Epithelial cell of esophagus (primary cell): ENCODE measurements around the gene PDK3.

Experiments
- DNase-seq: peaks from one replicate; pipeline ENCODE4 v3.0.0; 2010; ENCODE audit warnings: low read depth
- H3K4me3 ChIP-seq: 2 replicates; pipeline ENCODE4 v1.5.1; 2011; ENCODE audit warnings: mild to moderate bottlenecking, low read length, control low read depth
- TF ChIP-seq, protein P1 (sequence below): IDR thresholded peaks from 2 replicates; pipeline ENCODE4 v1.5.1; 2011; ENCODE audit warnings: low read depth, mild to moderate bottlenecking, low read length, control low read depth, inconsistent platforms; ENCODE audit not compliant: insufficient read depth; ENCODE audit errors: missing control alignments

Gene PDK3

DNA sequence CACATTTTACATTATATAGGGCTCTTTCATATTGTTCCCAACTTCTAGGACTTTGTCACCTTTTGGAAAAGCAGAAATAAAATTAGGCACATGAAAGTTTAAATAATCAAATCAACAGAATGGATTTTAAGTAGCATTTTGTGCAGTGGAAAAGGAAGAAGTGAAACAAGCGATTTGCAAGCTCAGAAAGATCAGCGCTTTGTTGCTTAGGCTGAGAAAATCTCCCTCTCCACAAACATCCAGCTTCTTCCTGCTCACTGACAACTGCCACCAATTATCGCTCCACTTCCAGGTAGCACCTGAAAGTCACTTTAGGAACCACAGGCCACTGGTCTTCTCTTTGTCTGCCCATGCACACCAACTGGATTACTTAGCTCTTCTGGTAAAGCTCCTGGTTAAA is 2.0 kb upstream of the PDK3 start:
- no peak for DNase-seq
- TF ChIP-seq, protein P1, sequence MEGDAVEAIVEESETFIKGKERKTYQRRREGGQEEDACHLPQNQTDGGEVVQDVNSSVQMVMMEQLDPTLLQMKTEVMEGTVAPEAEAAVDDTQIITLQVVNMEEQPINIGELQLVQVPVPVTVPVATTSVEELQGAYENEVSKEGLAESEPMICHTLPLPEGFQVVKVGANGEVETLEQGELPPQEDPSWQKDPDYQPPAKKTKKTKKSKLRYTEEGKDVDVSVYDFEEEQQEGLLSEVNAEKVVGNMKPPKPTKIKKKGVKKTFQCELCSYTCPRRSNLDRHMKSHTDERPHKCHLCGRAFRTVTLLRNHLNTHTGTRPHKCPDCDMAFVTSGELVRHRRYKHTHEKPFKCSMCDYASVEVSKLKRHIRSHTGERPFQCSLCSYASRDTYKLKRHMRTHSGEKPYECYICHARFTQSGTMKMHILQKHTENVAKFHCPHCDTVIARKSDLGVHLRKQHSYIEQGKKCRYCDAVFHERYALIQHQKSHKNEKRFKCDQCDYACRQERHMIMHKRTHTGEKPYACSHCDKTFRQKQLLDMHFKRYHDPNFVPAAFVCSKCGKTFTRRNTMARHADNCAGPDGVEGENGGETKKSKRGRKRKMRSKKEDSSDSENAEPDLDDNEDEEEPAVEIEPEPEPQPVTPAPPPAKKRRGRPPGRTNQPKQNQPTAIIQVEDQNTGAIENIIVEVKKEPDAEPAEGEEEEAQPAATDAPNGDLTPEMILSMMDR: no peak

DNA sequence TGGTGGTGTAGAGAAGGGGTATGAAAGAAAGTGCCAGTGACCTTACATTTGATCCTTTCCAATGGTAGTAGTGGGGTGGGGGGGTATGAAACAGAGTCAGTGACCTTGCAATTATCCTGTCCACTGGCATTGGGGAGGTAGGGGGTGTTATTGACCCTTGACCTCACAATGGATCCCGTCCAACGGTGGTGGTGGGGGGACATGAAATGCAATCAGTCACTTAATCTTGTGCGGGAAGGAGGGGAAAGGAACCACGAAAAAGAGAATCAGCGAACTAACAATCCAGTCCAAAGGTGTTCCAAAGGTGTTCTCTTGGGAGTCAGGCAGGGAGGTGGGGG is 619 bp upstream of the PDK3 start:
- H3K4me3 ChIP-seq: peak overlapping the region; percentile 60
- no peak for DNase-seq
- TF ChIP-seq, protein P1: no peak

More for the DNA sequence above, 2.0 kb upstream of the PDK3 start:
- H3K4me3 ChIP-seq: no peak overlapping the region

DNA sequence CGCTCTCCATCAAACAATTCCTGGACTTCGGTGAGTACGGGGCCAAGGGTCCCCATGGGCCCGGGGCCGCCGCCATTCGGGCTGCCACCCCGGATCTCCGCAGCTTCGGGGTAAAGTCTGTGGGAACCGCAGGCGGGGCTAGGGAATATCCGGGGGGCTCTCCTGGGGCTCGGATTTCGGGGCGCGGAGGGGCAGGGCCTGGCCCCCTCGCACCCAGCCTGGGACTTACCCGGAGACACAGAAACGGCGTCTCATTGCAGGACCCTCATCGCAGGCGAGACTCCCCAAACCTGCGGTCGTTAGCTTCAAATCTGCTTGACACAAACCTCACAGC is 413 bp downstream of the PDK3 start:
- TF ChIP-seq, protein P1: no peak
- H3K4me3 ChIP-seq: peak overlapping the region; percentile 54
- no peak for DNase-seq

DNA sequence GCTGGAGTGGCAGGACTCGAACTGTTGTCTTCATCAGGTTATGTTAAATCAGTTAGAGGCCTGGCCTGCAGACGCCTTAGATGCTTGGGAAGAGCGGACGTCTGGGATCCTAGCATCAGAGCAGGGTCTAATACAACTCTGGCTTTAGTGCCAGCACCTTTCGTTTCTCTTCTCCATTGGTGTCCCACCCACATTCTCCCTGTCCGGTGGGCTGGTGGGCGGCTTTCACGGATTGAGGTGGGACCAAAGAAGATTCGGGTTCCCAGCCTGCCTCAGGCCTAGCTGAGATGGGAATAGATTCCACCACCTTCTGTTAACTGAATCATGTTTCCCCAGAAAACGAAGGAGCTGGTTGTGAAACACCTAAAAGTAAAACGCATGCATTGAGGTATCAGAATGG is 939 bp downstream of the PDK3 start:
- no peak for DNase-seq
- TF ChIP-seq, protein P1: no peak
- H3K4me3 ChIP-seq: peak overlapping the region; percentile 54

DNA sequence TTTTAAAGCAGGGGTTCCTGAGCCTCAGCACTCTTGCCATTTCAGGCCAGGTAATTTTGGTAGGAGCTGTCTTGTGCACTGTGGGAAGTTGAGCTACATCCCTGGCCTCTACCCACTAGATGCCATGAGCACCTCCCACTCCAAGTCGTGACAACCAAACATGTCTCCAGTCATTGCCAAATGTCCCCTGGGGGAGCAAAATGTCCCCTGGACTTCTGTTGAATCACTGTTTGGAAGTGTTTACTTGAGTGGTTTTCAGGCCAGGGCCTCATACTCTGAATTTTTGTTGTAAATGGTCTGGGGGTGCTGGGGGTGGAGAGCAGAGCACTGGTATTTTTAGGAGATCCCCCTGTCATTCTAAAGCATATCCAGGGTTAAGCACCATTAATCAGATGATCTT is 3.2 kb downstream of the PDK3 start:
- no peak overlapping the region for H3K4me3 ChIP-seq
- TF ChIP-seq, protein P1: no peak
- no peak for DNase-seq

DNA sequence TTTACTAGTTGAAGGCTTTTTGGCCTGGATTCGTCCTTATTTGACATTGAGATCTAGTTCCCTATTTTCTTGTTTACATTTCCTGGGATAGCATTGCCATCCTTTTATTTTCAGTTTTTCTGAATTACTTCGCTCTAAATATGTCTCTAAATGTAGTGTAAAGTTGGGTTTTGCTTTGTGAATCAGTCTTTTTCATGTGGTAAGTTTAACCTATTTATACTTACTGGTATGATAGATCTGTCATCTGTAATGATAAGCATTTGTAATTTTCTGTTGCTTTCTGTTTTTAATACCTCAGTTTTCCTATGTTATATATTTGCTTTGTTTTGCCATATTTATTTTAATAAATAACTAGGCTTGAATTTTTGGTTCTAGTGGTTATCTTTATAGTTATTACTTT is 6.7 kb downstream of the PDK3 start:
- TF ChIP-seq, protein P1: no peak
- H3K4me3 ChIP-seq: no peak overlapping the region
- DNase-seq: no peak

DNA sequence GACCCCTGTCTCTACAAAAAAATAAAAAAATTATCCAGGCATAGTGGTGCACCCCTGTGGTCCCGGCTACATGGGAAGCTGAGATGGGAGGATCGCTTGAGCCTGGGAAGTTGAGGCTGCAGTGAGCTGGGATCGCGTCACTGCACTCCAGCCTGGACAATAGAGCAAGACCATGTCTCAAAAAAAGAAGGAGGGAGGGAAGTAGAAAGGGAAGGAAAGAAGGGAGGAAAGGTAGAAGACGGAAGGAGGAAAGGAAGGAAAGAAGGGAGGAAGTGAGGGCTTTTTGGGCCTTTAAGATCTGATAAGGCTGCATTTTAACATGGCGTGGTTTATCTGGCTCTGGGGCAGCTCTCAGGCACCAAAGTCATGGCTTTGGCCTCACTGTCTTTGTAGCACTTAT is 10.4 kb downstream of the PDK3 start:
- no peak for DNase-seq
- TF ChIP-seq, protein P1: no peak
- no peak overlapping the region for H3K4me3 ChIP-seq
